K562 (cell line): ENCODE data around the gene DNAJC8. TPM values are rescaled to one million over a fixed set of nuclear protein-coding genes. Genes with fewer than 3 reads are reported as not detected.

ENCODE experiments used
- ATF1 ChIP-seq, 2 experiments: fragments of 450-650 bp in 1 of 2; IDR thresholded peaks; 2 replicates each; pipeline ENCODE4 v1.6.1; 2016; ENCODE audit warnings: missing compliant biosample characterization in 1 of 2, missing genetic modification characterization in 1 of 2
- GATAD2B ChIP-seq: fragments of 450-650 bp; IDR thresholded peaks from 2 replicates; pipeline ENCODE4 v1.6.1; 2017; ENCODE audit warnings: mild to moderate bottlenecking, borderline replicate concordance
- HINFP ChIP-seq: fragments of 450-650 bp; conservative IDR thresholded peaks from 2 replicates; pipeline ENCODE4 v1.6.1; 2016; ENCODE audit warnings: missing genetic modification characterization, low read depth, mild to moderate bottlenecking, control low read depth, missing compliant biosample characterization
- IRF1 ChIP-seq: sonication (generic); formaldehyde crosslinking; IDR thresholded peaks from 2 replicates; pipeline ENCODE4 v1.8.0; 2022; ENCODE audit warnings: missing genetic modification reagents, mild to moderate bottlenecking, borderline replicate concordance
- JUND ChIP-seq, 2 experiments: IDR thresholded peaks; 2 replicates in 1 of 2; 3 replicates in 1 of 2; pipeline ENCODE4 v1.6.1; 2011; ENCODE audit warnings: borderline replicate concordance in 2 of 2, low read depth in 2 of 2, low read length in 2 of 2, improper control_type of control experiment in 1 of 2, missing biosample characterization in 1 of 2, missing genetic modification characterization in 1 of 2, missing genetic modification reagents in 1 of 2
- KAT8 ChIP-seq: fragments of 450-650 bp; IDR thresholded peaks from 2 replicates; pipeline ENCODE4 v1.6.1; 2016; ENCODE audit warnings: low read depth, mild to moderate bottlenecking
- KLF6 ChIP-seq: fragments of 250-450 bp; sonication (Bioruptor Pico); IDR thresholded peaks from 2 replicates; pipeline ENCODE4 v1.4.0; 2020; ENCODE audit warnings: mild to moderate bottlenecking, moderate library complexity, borderline replicate concordance
- MYC ChIP-seq, 2 experiments: fragments of 250-450 bp in 1 of 2; sonication (Bioruptor Pico) in 1 of 2; IDR thresholded peaks; 2 replicates each; pipeline versions ENCODE4 v1.5.1 to v1.6.1; 2012 to 2021; ENCODE audit warnings: low read depth in 2 of 2, borderline replicate concordance in 1 of 2, improper control_type of control experiment in 1 of 2, low read length in 1 of 2, mild to moderate bottlenecking in 1 of 2, moderate library complexity in 1 of 2
- NBN ChIP-seq: fragments of 450-650 bp; IDR thresholded peaks from 2 replicates; pipeline ENCODE4 v1.6.1; 2016; ENCODE audit warnings: low read depth, mild to moderate bottlenecking
- NCOR1 ChIP-seq: fragments of 450-650 bp; IDR thresholded peaks from 2 replicates; pipeline ENCODE4 v1.6.1; 2016; ENCODE audit warnings: mild to moderate bottlenecking, moderate library complexity
- OTX1 ChIP-seq: fragments of 450-650 bp; formaldehyde crosslinking; IDR thresholded peaks from 2 replicates; pipeline ENCODE4 v1.4.0; 2022; ENCODE audit warnings: mild to moderate bottlenecking
- PHF8 ChIP-seq: fragments of 200-600 bp; sonication (generic); IDR thresholded peaks from 2 replicates; pipeline ENCODE4 v1.6.1; 2012; ENCODE audit warnings: mixed run types, mild to moderate bottlenecking, inconsistent platforms, low read length, moderate library complexity, borderline replicate concordance
- POLR2AphosphoS5 ChIP-seq: IDR thresholded peaks from 2 replicates; pipeline ENCODE4 v1.6.1; 2011; ENCODE audit warnings: mild to moderate bottlenecking, low read depth, low read length, moderate library complexity; ENCODE audit not compliant: control insufficient read depth, insufficient read depth
- RBM15 ChIP-seq: fragments of 200-400 bp; formaldehyde crosslinking; IDR thresholded peaks from 2 replicates; pipeline ENCODE4 v1.6.1; 2018; ENCODE audit warnings: mild to moderate bottlenecking, low read length, moderate library complexity; ENCODE audit not compliant: insufficient read depth
- RBM25 ChIP-seq: fragments of 200-400 bp; formaldehyde crosslinking; IDR thresholded peaks from 2 replicates; pipeline ENCODE4 v1.6.1; 2018; ENCODE audit warnings: low read length, low read depth, moderate library complexity; ENCODE audit not compliant: severe bottlenecking
- RCOR1 ChIP-seq, 2 experiments: IDR thresholded peaks; 2 replicates each; pipeline ENCODE4 v1.6.1; 2012; ENCODE audit warnings: low read depth in 2 of 2, low read length in 2 of 2, borderline replicate concordance in 1 of 2, improper control_type of control experiment in 1 of 2
- SMARCA4 ChIP-seq: fragments of 450-650 bp; IDR thresholded peaks from 2 replicates; pipeline ENCODE4 v1.6.1; 2016
- SMC3 ChIP-seq: conservative IDR thresholded peaks from 2 replicates; pipeline ENCODE4 v1.6.1; 2011; ENCODE audit warnings: low read depth, low read length, improper control_type of control experiment; ENCODE audit not compliant: insufficient read depth
- TAF7 ChIP-seq: fragments of 450-650 bp; IDR thresholded peaks from 2 replicates; pipeline ENCODE4 v1.6.1; 2016; ENCODE audit warnings: missing genetic modification characterization, missing compliant biosample characterization
- TCF3 ChIP-seq: sonication (generic); formaldehyde crosslinking; IDR thresholded peaks from 2 replicates; pipeline ENCODE4 v1.4.0; 2020; ENCODE audit warnings: mild to moderate bottlenecking, missing genetic modification reagents
- TEAD1 ChIP-seq, 2 experiments: fragments of 450-650 bp in 1 of 2; sonication (generic) in 1 of 2; formaldehyde crosslinking; IDR thresholded peaks; 2 replicates each; pipeline versions ENCODE4 v1.4.0 to v1.8.0; 2020 to 2022; ENCODE audit warnings: mild to moderate bottlenecking in 2 of 2, missing genetic modification reagents in 1 of 2
- ZNF324 ChIP-seq: fragments of 250-450 bp; sonication (Bioruptor Pico); IDR thresholded peaks from 2 replicates; pipeline ENCODE4 v1.4.0; 2020; ENCODE audit warnings: mild to moderate bottlenecking
- ZNF445 ChIP-seq: fragments of 250-450 bp; sonication (Bioruptor Pico); IDR thresholded peaks from 2 replicates; pipeline ENCODE4 v1.4.0; 2020; ENCODE audit warnings: low read depth, mild to moderate bottlenecking, moderate library complexity
- ZNF79 ChIP-seq: fragments of 250-450 bp; sonication (Bioruptor Pico); IDR thresholded peaks from 2 replicates; pipeline ENCODE4 v1.4.0; 2020; ENCODE audit warnings: low read depth, mild to moderate bottlenecking, moderate library complexity
- polyA plus RNA-seq, 8 experiments: library from polyadenylated mRNA; depleted of rRNA in 4 of 8; stranded (reverse) in 5 of 8; unstranded in 3 of 8; fragments of >200 nt; fragmentation: Nextera tagmentation in 2 of 8; fragmentation: Illumina TruSeq in 1 of 8; extraction: Ambion mirVana in 2 of 8; extraction: Trizol in 1 of 8; gene quantifications; 2 replicates each; pipeline versions ENCODE4 v1.2.1 to v1.2.3, GENCODE V29; 2011 to 2014; ENCODE audit warnings: inconsistent platforms in 1 of 8, missing spikeins in 1 of 8
- total RNA-seq, 7 experiments: library from RNA; depleted of rRNA in 6 of 7; stranded (reverse); fragments of >200 nt in 6 of 7; fragmentation: Illumina TruSeq in 2 of 7; extraction: Trizol in 2 of 7; gene quantifications; 2 replicates each; pipeline versions ENCODE4 v1.2.1 to v1.2.3, GENCODE V29; 2011 to 2021; ENCODE audit warnings: low replicate concordance in 1 of 7

DNAJC8 gene
- total and polyA plus RNA-seq, 9 of the 15 experiments (the other 6 are each of a cell fraction or from before 2014, with no cell fraction given): 143 to 508 (median 209) TPM

GRCh38 chr1:28248273-28249012 is 15.6 kb upstream of the DNAJC8 start (continued):
- TF ChIP-seq TEAD1 (CRISPR knock-in tag; IDR thresholded peaks at IDR 0.05): 0 out of 4 replicates have a peak, but pooled peaks of 1 of the 2 experiments have one; percentile 14
- TF ChIP-seq RBM25: peak; percentile 27
- TF ChIP-seq ZNF445 (CRISPR knock-in tag): no peak
- TF ChIP-seq SMARCA4: peak; percentile 64; the same call in 1 of the 2 replicates
- TF ChIP-seq PHF8: peak; percentile 31; the same call in 1 of the 2 replicates
- peak; percentile 85 for TF ChIP-seq SMC3
- no peak for TF ChIP-seq IRF1
- no peak for TF ChIP-seq TCF3 (CRISPR knock-in tag)
- 0 out of 2 replicates have a peak, but pooled peaks have one; percentile 3 for TF ChIP-seq NCOR1
- TF ChIP-seq NBN: peak; percentile 58; the same call in 1 of the 2 replicates
- peak in 1 of 2 experiments; percentile 83; a peak in 2 of 4 replicates for TF ChIP-seq RCOR1 (IDR thresholded peaks at IDR 0.05; ENCODE audit: borderline replicate concordance in 1 of 2, low read depth in 2 of 2, low read length in 2 of 2)
- TF ChIP-seq MYC (IDR thresholded peaks at IDR 0.05; ENCODE audit: low read depth, low read length): peak; percentile 41
- peak; percentile 72; the same call in 1 of the 2 replicates for TF ChIP-seq MYC (CRISPR knock-in tag; IDR thresholded peaks at IDR 0.05; ENCODE audit: borderline replicate concordance, low read depth)
- no peak for TF ChIP-seq KAT8
- TF ChIP-seq ZNF324: 0 out of 2 replicates have a peak, but pooled peaks have one; percentile 13
- TF ChIP-seq TAF7 (tag): peak; percentile 56
- no peak for TF ChIP-seq ZNF79 (CRISPR knock-in tag)
- no peak for TF ChIP-seq ATF1 (CRISPR knock-in tag; IDR thresholded peaks at IDR 0.05)
- TF ChIP-seq ATF1 (tag; IDR thresholded peaks at IDR 0.05): 0 out of 2 replicates have a peak, but pooled peaks have one; percentile 29
- peak; percentile 67 for TF ChIP-seq JUND (IDR thresholded peaks at IDR 0.05; ENCODE audit: borderline replicate concordance, low read depth, low read length)
- peak; percentile 18; the same call in 1 of the 3 replicates for TF ChIP-seq JUND (tag; IDR thresholded peaks at IDR 0.05; ENCODE audit: borderline replicate concordance, low read depth, low read length)
- peak; percentile 34; the same call in 1 of the 2 replicates for TF ChIP-seq GATAD2B
- TF ChIP-seq KLF6: 0 out of 2 replicates have a peak, but pooled peaks have one; percentile 44
- TF ChIP-seq OTX1 (CRISPR knock-in tag): no peak
- TF ChIP-seq RBM15: no peak
- no peak for TF ChIP-seq POLR2AphosphoS5
- peak; percentile 36; the same call in 1 of the 2 replicates for TF ChIP-seq HINFP (tag)
